Caco-2 (cell line): ENCODE data around the gene CPA4. TPM values are rescaled to one million over a fixed set of nuclear protein-coding genes. Genes with fewer than 3 reads are reported as not detected.
A peak's percentile ranks its signal among the peaks of the same experiment; 100 is the strongest.

Experiments
- BruUV-seq: library from RNA; stranded (reverse); fragments of 400-500 nt; replicated peaks from 2 replicates; lab custom pipeline; 2021; lab: Mats Ljungman, UMichigan
- CTCF ChIA-PET: fragments of 300-600 bp; sonication (Branson Sonifier 250); formaldehyde crosslinking; loops from one replicate; lab custom pipeline; 2022; ENCODE audit warnings: antibody characterized with exemption; lab: Charles Lee
- POLR2A ChIA-PET: fragments of 300-600 bp; sonication (Branson Sonifier 250); formaldehyde crosslinking; loops from one replicate; lab custom pipeline; 2022; ENCODE audit warnings: antibody characterized with exemption; lab: Charles Lee
- DNase-seq, 2 experiments: peaks; one replicate each; pipeline versions ENCODE4 v3.0.0 to v3.0.0-alpha.2; 2020 to 2022
- H3K27me3 ChIP-seq: replicated peaks from 2 replicates; pipeline ENCODE4 v1.6.0; 2011; ENCODE audit warnings: low read length; ENCODE audit not compliant: control insufficient read depth, insufficient read depth
- H3K36me3 ChIP-seq: 2 replicates; pipeline ENCODE4 v1.5.1; 2011; ENCODE audit warnings: low read length; ENCODE audit not compliant: control insufficient read depth, insufficient read depth
- H3K4me1 ChIP-seq: fragments of 250-450 bp; sonication (Bioruptor Pico); 2 replicates; pipeline ENCODE4 v1.5.1; 2020; ENCODE audit warnings: mild to moderate bottlenecking
- H3K4me3 ChIP-seq: 2 replicates; pipeline ENCODE4 v1.5.1; 2011; ENCODE audit warnings: low read depth, mild to moderate bottlenecking, control low read depth, low read length
- H3K9me3 ChIP-seq: fragments of 250-450 bp; sonication (Bioruptor Pico); 2 replicates; pipeline ENCODE4 v1.5.1; 2020; ENCODE audit warnings: mild to moderate bottlenecking, moderate library complexity
- H3K27ac Mint-ChIP-seq: one replicate; pipeline ENCODE4 v1.8.0; 2022; ENCODE audit warnings: mixed read lengths; ENCODE audit not compliant: unreplicated experiment
- H3K27me3 Mint-ChIP-seq: one replicate; pipeline ENCODE4 v1.8.0; 2022; ENCODE audit warnings: mixed read lengths; ENCODE audit not compliant: insufficient read depth, unreplicated experiment
- H3K36me3 Mint-ChIP-seq: one replicate; pipeline ENCODE4 v1.8.0; 2022; ENCODE audit warnings: mild to moderate bottlenecking, mixed read lengths; ENCODE audit not compliant: insufficient read depth, unreplicated experiment
- H3K4me1 Mint-ChIP-seq: one replicate; pipeline ENCODE4 v1.8.0; 2022; ENCODE audit warnings: low read depth, mixed read lengths; ENCODE audit not compliant: unreplicated experiment
- H3K4me3 Mint-ChIP-seq: one replicate; pipeline ENCODE4 v1.8.0; 2022; ENCODE audit warnings: mild to moderate bottlenecking, moderate library complexity, mixed read lengths; ENCODE audit not compliant: unreplicated experiment
- H3K9me3 Mint-ChIP-seq: one replicate; pipeline ENCODE4 v1.8.0; 2022; ENCODE audit warnings: mixed read lengths; ENCODE audit not compliant: unreplicated experiment
- intact Hi-C: fragments of 100-400 bp; cut with micrococcal nuclease; formaldehyde crosslinking; loops from one replicate; pipeline ENCODE4 v1.10.0; 2022; ENCODE audit not compliant: unreplicated experiment
- total RNA-seq: library from RNA; stranded (reverse); gene quantifications from 2 replicates; pipeline ENCODE4 v1.2.3, GENCODE V29; 2022
- TF ChIP-seq, protein P1 (sequence below), 2 experiments: fragments of 200-600 bp in 1 of 2; IDR thresholded peaks; 1 replicate in 1 of 2; 2 replicates in 1 of 2; pipeline versions ENCODE4 v1.5.1 to v1.8.0; 2011 to 2022; ENCODE audit warnings: antibody characterized with exemption in 1 of 2, control low read depth in 1 of 2, inconsistent platforms in 1 of 2, low read depth in 1 of 2, low read length in 1 of 2, mild to moderate bottlenecking in 1 of 2, moderate library complexity in 1 of 2; ENCODE audit not compliant: insufficient read depth in 1 of 2, severe bottlenecking in 1 of 2, unreplicated experiment in 1 of 2

Gene CPA4
- total RNA-seq, 1 experiment from 2014 or later: 0.59 TPM

DNA sequence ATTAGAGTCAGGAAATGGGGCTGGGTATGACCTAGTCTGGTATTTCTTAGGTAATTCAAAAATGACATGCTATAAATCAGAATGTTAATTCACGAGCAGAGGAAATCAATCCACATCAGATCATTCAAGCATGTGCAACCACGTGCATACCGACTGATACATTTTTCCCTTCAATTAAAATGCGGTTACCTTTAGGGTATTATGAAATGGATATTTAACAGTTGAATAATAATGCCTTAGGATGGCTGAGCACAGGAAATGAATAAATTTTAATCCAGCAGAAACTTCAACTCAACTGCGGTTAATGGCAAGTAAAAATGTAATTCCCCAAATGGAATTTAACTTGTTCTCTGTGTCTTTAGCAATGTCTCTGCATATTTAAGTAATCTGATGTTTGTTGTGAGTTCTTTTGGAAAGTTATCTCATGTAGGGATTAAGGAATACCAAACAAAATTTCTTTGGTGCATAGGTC, 17.1 kb upstream of the CPA4 start:
- Mint-ChIP-seq H3K27ac (no peak overlapping the region), H3K4me1 (peaks cover 7% of the 10 kb centered on the region), H3K4me3 (no peak overlapping the region), H3K36me3 (no peaks in the 10 kb centered on the region), H3K9me3 (no peaks in the 10 kb centered on the region), H3K27me3 (no peaks in the 10 kb centered on the region)
- DNase-seq: no peak
- TF ChIP-seq, protein P1, sequence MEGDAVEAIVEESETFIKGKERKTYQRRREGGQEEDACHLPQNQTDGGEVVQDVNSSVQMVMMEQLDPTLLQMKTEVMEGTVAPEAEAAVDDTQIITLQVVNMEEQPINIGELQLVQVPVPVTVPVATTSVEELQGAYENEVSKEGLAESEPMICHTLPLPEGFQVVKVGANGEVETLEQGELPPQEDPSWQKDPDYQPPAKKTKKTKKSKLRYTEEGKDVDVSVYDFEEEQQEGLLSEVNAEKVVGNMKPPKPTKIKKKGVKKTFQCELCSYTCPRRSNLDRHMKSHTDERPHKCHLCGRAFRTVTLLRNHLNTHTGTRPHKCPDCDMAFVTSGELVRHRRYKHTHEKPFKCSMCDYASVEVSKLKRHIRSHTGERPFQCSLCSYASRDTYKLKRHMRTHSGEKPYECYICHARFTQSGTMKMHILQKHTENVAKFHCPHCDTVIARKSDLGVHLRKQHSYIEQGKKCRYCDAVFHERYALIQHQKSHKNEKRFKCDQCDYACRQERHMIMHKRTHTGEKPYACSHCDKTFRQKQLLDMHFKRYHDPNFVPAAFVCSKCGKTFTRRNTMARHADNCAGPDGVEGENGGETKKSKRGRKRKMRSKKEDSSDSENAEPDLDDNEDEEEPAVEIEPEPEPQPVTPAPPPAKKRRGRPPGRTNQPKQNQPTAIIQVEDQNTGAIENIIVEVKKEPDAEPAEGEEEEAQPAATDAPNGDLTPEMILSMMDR (IDR thresholded peaks at IDR 0.05; ENCODE audit: insufficient read depth in 1 of 2, low read depth in 1 of 2, low read length in 1 of 2, severe bottlenecking in 1 of 2, unreplicated experiment in 1 of 2): no peak
- Histone ChIP-seq H3K36me3 (no peaks in the 10 kb centered on the region), H3K27me3 (no peaks in the 10 kb centered on the region), H3K4me3 (no peak overlapping the region), H3K4me1 (peaks cover 6% of the 10 kb centered on the region; the same call in 1 of the 2 replicates), H3K9me3 (no peaks in the 10 kb centered on the region)
- intact Hi-C loops: no loop called here
- CTCF ChIA-PET: no interaction called here
- POLR2A ChIA-PET: no interaction called here
- no TSS peak for BruUV-seq

- no peak overlapping the region for H3K27ac Mint-ChIP-seq
- Histone ChIP-seq H3K4me1 (peaks cover 6% of the 10 kb centered on the region; the same call in 1 of the 2 replicates), H3K36me3 (no peaks in the 10 kb centered on the region), H3K9me3 (no peaks in the 10 kb centered on the region), H3K27me3 (no peaks in the 10 kb centered on the region), H3K4me3 (no peak overlapping the region)
- no peaks in the 10 kb centered on the region for H3K9me3 Mint-ChIP-seq
- no TSS peak for BruUV-seq
- ChIA-PET CTCF (no interaction called here), POLR2A (no interaction called here)
- no peak overlapping the region for H3K4me3 Mint-ChIP-seq
- TF ChIP-seq, protein P1 (IDR thresholded peaks at IDR 0.05; ENCODE audit: insufficient read depth in 1 of 2, low read depth in 1 of 2, low read length in 1 of 2, severe bottlenecking in 1 of 2, unreplicated experiment in 1 of 2): no peak
- no peaks in the 10 kb centered on the region for H3K36me3 Mint-ChIP-seq
- H3K4me1 Mint-ChIP-seq: peaks cover 7% of the 10 kb centered on the region
- no peaks in the 10 kb centered on the region for H3K27me3 Mint-ChIP-seq
- DNase-seq: no peak
- intact Hi-C loops: no loop called here
These were observed 15.9 kb upstream of the CPA4 start for GRCh38 chr7:130276796-130277762.

DNA sequence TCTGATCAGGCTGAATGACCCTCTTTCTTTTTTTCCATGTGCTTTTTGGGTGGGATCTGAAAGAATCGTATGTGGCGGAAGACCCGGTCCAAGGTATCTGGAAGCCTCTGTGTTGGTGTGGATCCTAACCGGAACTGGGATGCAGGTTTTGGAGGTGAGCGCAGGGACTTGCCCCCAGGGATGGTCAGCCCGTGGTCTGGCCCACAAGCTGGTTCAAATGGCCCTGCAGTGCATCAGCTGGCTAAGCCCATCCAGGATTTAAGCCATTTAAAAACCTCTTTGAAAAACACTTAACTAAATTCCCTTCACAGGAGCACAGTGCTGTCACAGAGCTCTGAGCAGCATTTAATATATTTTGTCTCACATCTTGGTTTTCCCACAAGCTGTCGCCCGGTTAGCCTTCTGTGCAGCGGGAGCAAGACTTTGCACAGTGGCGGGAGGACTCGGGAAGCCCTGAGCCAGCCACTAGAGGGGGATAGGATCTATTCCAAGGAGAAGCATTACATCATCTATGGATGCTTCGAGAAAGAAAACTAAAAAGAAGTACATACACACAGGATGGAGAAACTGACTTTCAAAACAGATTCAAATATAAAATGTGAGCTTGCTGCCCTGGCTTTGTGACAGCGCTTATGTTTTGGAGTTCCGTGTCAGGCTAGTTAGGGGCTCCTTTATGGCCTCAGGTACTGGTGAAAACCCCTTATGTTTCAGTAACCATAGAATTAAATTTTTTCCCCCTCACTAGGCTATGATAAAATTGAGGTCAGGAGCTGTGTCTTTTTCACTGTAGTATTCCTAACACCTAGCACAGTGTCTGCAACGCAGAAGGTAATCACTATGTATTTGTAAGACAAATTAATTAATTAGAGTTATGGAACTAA, 15.0 kb upstream of the CPA4 start:
- H3K9me3 ChIP-seq: no peaks in the 10 kb centered on the region
- H3K27ac Mint-ChIP-seq: peak overlapping the region; percentile 45
- peaks cover 6% of the 10 kb centered on the region; the same call in 1 of the 2 replicates for H3K4me1 ChIP-seq
- H3K27me3 ChIP-seq: no peaks in the 10 kb centered on the region
- intact Hi-C loops: loop anchor here (1.0 kb wide), 1 partner anchor 207 kb away; no protein-coding TSS in a partner anchor
- CTCF ChIA-PET: no interaction called here
- peaks cover 7% of the 10 kb centered on the region for H3K4me1 Mint-ChIP-seq
- no peaks in the 10 kb centered on the region for H3K9me3 Mint-ChIP-seq
- H3K4me3 Mint-ChIP-seq: no peak overlapping the region
- H3K36me3 Mint-ChIP-seq: no peaks in the 10 kb centered on the region
- TF ChIP-seq, protein P1 (IDR thresholded peaks at IDR 0.05; ENCODE audit: insufficient read depth in 1 of 2, low read depth in 1 of 2, low read length in 1 of 2, severe bottlenecking in 1 of 2, unreplicated experiment in 1 of 2): peak; percentile 47 to 48
- H3K4me3 ChIP-seq: no peak overlapping the region
- H3K36me3 ChIP-seq: no peaks in the 10 kb centered on the region
- DNase-seq: peak; percentile 66 to 67
- BruUV-seq: no TSS peak
- POLR2A ChIA-PET: no interaction called here
- H3K27me3 Mint-ChIP-seq: no peaks in the 10 kb centered on the region
